HCEC 1CT (cell line): ENCODE data around the gene SREBF1.

ENCODE experiments used
- DNase-seq: peaks from one replicate; pipeline ENCODE4 v3.0.0-alpha.2; 2017

The SREBF1 gene

DNA sequence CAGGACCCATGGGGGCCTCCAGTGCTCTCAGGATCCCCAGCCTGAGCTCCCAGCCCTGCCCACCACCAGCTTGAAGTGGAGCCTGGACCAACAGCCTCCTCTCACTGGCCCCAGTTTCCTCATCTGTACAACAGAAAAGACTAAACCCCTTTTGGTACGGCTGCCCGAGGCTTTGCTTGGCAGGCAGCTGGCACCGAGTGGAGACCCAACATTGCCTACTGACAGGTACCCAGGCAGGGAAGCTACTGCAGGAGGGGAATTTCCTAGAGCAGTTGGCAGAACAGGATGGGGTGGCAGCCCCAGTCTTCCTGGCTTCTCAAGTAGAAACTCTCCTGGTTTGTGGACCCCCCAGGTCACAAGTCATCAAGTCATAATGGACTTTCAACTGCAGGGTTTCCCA lies 14.2 kb downstream of the SREBF1 start:
- no peak for DNase-seq

DNA sequence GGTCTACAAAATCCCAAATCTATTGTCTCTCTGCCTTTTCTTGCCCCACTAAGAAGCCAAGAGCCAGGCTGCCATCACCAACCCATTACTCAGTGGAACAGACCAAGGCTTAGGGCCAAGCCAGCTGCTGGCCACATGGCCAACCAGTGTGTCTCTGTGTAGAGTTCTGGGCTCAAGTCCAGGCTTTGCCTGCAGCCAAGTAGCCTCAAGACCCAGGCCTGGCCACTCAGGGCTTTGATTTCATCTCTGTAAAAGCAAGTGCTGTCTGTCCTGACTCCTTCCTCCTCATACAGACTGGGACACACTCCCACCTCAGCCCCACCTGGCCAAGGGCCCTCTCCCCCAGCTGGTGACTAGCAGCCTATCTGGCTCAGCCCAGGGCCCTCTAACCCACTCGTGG lies 14.6 kb downstream of the SREBF1 start:
- peak; percentile 89 for DNase-seq

DNA sequence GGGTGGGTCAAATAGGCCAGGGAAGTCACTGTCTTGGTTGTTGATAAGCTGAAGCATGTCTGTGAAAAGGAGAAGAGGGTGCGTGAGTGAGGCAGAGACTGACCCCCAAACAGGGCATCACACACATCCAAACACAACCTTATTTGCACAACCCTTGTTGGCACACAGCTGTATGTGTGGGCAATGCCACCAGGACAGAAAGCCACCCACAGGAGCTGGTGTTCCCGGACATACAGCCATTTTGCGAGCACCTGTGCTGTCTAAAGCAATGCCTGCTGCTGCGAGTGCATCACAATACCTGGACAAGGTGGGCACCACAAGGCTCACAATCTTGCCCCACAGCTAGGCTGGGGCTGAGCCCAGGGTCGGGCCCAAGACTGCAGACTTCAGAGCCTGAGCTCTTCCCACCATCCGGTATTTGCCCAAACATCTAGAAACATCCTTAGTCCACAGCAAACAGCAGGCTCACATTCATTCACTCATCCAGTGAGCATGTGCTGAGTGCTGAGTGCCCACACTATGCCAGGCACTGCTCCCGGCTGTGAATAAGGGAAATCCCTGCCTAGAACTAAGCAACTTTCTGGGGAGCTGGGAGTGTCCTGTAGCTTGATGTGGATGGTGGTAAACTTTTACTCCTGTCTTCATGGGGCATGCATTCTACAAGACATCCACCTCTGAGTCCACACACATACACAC lies 16.2 kb downstream of the SREBF1 start:
- no peak for DNase-seq

DNA sequence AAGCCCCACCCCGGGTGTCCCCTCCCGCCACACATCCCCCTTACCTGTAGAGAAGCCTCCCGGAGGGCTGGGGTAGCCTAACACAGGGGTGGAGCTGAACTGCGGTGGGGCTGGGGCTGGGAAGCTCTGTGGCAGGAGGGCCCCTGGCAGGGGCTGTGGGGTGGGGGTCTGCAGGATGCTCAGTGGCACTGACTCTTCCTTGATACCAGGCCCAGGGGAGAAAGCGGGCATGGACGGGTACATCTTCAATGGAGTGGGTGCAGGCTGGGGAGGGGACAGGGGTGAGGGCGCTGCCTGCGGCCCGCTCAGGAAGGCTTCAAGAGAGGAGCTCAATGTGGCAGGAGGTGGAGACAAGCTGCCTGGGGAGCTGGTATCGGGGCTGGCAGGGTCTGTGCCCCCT lies 16.7 kb downstream of the SREBF1 start:
- DNase-seq: no peak

DNA sequence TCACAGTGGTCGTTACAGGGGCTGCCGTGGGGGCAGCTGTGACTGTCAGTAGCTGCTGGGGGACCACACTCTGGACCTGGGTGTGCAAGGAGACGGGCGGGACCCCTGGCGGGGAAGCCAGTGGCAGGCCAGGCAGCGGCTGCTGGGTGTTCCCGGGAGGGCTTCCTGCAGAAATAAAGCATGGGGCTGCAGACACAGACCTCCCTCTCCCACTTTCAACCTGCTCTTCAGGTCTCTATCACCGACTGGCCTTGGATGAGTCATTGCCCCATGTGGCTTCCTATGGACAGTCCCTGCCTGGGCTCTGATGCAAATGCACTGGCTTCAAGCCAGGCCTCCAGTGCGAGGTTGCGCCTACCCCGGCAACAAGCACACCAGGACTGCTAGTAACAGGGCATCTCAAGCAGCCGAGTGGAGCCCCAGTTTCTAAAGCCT lies 17.2 kb downstream of the SREBF1 start:
- DNase-seq: peak; percentile 84

DNA sequence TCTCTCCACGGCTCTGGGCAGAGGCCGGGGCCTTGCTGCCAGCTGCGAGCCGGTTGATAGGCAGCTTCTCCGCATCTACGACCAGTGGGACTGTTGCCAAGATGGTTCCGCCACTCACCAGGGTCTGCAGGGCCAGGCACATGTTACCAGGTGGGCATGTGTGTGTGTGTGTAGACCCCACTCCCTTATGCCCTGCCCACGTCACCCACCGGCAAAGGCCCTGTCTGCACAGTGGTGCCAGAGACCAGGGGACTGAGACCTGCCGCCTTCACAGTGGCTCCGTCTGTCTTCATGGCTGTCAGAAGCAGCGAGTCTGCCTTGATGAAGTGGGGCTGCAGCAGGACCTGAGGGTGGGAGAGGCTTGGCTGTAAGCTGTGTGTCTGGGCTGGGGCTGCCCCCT lies 17.7 kb downstream of the SREBF1 start:
- DNase-seq: no peak

DNA sequence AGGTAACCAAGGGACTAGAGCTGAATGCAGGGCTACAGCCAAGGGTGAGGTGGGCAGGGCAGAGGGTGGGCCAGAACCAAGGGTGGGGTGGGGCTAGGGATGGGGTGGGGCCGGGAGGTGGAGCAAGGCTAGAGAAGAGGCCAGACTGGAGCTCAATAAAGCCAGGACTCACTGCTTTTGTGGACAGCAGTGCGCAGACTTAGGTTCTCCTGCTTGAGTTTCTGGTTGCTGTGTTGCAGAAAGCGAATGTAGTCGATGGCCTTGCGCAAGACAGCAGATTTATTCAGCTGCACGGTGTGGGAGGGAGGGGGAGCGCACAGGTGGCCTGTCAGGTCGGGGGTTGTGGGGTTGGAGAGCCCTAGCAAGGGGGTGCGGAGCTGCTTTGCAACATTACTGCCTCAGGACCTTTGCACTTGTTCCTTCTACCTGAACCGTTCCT lies 18.7 kb downstream of the SREBF1 start:
- DNase-seq: no peak

DNA sequence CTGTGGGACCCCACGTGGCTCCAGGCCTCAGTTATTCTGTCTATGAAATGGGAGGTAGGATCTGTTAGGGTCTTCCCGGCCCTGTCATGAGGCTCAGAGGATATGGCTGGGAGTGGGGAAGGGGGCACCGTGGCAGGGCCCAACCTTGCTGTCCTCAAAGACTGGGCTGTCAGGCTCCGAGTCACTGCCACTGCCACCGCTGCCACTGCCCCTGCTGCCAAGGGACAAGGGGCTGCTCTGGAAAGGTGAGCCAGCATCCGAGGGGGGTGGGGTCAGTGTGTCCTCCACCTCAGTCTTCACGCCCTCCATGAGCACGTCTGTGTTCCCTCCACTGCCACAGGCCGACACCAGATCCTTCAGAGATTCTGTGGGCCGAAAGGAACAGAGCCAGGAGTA lies 19.2 kb downstream of the SREBF1 start:
- DNase-seq: no peak

DNA sequence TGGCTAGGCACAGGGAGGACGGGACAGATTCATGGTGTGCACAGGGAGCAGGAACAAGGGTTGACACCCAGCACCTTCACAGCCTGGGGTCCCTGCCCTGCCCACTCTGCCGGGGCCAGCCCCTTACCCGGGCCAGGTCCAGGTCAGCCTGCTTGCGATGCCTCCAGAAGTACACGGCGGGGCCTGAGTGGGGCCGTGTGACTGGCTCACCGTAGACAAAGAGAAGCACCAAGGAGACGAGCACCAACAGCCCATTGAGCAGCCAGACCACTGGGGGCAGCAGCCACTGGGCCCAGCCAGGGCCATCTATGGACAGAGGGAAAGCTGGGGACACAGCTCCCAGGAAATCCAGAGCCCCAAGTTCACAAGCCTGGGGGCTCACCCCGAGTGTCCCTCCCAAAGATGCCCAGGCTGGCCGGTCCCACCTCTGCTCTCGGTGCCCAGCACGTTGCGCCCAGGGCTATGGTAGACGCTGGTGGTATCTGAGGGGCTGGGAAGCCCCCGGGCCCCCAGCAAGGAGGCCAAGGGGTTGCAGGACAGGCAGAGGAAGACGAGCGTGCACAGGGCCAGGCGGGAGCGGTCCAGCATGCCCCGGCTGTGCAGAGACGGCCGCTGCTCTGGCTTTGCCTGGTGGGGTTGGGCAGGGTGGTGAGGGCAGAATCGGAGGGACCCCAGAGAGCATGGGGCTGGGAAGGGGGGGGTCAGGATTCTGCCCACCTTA lies 19.8 kb downstream of the SREBF1 start:
- DNase-seq: no peak

DNA sequence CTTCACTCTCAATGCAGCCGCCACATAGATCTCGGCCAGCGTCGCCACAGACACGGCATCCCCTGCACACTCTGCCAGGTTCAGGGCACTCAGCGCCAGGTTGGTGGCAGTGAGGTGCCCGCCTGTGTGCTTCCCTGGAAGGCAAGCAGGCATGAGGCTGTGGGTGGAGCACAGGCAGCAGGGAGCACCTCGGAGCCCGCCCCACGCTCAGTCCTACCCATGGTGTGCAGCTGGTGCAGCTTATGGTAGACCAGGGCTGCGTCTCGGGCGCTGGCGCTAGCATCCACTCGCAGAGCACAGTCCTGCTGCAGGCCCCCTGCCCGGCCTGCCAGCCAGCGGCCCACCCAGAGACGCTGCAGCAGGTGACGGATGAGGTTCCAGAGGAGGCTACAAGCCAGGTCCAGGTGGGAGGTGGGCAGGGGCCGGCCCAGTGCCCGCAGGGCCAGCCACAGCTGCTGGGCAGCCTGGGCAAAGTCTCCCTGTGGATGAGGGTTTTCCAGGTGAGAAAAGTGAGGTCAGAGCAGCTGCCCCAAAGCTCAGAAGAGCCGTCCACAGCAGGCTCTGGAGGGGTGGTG lies 20.5 kb downstream of the SREBF1 start:
- DNase-seq: no peak

DNA sequence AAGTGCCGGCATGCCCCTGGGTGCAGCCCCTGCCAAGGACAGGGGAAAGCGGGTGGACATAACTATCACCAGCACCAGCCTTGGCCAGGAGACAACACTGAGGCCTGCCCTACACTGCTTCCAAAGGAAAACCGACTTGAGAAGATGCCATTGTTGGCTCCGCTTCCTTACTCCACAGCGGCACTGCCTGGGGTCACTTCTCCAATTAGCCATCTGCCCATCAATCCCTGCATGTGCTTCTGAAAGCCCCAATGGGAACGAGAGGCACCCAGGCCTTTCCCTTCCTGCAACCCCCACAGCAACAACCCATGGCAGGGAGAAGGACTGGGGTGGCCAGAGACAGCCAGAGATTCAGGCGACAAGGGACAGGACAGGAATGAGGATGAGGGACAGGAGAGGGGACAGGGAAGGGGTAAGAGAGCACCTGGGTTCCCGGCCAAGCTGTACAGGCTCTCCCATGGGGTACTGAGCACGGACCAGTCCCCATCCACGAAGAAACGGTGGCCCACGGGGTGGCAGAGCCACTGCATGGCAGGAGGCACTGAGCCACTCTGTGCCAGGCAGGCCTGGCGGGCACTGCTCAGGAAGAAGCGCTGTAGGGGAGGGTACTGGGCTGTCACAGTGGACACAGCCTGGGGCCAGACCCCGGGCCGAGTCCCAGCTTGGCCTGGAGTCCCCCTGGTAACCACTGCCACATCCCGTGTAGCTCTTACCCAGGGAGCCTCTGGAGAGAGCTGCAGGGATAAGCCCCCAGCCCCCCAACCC lies 21.2 kb downstream of the SREBF1 start:
- DNase-seq: no peak

DNA sequence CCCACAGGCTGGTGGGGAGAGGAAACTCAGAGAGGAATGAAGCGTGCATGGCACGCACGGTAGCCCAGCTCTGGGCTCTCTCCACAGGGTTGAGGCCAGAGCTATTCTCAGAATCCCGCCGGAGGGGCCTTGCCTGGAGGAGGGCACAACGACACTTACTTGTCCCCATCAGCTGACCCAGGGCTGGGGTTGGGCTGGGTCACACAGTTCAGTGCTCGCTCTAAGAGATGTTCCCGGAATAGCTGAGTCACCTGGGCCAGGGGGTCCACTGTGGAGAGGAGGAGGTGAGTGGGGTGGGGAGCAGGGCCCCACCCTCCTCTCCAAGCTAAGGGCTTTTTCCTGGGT lies 21.8 kb downstream of the SREBF1 start:
- DNase-seq: no peak

DNA sequence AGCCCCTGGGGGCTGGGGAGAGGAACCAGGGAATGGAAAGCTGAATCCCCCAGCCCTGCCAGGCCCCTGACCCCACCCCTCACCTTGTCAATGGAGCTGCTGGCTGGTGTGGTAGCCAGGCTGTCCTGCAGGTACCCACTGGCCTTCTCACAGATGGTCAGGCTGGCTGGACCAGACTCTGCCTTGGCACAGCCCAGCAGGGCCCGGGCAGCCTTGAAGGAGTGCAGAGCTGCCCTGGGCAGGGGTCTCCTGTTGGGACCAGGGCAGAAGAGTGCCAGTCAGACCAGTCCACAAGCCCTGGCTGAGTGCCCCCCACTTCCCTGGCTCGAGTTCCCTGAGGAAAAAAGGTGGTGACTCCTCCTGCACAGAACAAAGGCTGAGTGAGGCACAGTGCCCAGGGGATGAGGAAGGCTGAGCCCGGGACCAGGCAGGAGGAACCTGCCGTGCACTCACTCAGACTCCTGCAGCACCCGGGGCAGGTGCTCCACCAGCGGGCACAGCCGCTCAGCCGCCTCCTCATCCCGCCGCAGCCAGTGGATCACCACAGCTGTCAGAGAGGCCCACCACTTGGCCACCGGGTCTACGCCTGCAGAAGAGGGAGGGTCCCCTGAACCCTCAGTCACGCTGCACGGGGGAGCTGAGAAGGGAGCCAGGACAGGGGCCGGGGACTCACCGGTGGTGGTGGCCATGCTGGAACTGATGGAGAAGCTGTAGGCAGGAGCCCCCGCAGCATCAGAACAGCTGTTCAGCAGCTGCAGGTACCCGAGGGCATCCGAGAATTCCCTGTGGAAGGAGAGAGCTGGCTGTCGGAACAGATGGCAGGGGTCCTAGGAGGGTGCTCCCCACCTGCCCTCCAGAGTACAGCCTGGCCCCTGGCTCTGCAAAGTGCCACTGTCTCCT lies 22.4 kb downstream of the SREBF1 start:
- DNase-seq: no peak

DNA sequence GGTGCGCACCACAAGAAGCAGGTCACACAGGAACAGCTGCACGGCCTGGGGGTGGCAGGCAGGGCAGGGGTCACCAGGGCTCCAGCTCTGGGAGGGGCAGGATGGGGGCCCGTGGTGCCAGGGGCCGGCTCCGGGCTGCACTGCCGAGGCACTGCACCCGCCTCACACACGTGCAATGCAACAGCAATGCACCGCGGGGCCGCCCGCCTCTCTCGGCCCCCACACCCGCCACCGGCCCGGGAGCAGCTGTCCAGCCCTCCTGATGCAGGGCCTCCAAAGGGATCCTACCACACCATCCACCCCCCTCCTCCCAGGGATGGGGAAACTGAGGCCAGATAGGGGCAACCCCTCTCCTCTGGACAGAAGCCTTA lies 23.1 kb downstream of the SREBF1 start:
- no peak for DNase-seq

DNA sequence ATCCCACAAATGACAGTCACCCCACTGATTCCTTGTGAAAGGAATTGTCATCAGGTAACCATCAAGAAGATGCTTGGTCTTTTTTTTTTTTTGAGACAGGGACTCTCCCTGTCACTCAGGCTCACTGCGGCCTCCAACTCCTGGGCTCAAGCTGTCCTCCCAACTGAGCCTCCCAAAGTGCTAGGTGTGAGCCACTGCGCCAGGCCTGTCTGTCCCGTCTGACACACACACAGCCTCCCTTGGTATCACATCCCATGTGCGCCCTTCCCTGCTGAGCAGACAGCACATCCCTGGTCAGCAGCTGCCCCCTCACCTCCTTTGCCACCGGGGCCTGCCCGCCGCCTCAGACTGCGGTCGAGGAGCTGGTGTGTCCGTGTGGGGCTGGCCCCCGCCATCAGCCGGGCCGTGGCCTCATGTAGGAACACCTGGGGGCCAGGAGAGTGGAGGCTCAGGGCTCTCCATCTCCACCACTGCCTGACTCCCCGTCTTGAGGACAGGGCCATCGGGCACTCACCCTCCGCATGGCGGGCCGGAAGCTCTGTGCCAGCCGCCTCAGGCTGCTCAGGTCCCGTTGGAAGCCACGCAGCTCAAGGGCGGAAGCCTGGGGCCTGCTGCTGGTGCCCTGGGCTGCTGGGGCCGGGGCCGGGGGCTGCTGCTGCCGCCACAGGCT lies 23.6 kb downstream of the SREBF1 start:
- DNase-seq: no peak

DNA sequence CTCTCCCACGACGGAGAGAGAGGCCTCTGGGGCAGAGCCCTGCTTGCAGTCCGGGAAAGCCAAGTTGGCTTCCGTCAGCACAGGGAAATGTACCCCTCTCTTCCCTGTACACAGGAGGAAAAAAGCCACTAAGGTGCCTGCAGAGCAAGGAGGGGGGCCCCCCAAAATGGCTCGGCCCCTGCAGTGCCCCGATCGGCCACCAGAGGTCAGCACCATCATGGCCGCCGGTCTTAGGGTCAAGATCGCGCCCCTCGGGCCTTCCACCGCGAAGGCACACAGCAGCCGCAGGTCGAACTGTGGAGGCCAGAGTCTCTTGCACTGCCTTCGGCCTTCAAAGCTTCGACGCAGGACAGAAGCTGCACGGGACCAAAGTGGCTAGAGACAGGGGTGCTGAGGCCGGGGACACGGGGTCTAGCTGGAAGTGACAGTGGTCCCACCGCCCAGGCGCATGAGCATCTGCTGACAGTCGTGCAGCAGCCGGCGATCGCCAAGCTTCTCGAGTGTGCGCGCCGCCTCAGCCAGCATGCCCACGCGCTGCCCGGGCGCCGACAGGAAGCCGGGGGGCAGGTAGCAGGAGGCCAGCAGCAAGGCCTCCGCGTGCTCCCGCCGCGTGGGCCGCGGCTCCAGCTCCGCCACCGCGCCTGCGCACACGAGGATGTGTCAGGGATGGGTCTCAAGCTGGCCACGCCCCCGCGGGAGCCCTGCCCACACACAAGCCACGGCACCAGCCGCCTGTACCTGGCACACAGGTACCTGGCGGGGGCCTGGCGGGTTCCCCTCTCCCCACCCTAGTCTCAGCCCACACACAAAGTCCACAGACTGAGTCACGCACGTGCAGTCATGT lies 24.4 kb downstream of the SREBF1 start:
- peak; percentile 25 for DNase-seq

DNA sequence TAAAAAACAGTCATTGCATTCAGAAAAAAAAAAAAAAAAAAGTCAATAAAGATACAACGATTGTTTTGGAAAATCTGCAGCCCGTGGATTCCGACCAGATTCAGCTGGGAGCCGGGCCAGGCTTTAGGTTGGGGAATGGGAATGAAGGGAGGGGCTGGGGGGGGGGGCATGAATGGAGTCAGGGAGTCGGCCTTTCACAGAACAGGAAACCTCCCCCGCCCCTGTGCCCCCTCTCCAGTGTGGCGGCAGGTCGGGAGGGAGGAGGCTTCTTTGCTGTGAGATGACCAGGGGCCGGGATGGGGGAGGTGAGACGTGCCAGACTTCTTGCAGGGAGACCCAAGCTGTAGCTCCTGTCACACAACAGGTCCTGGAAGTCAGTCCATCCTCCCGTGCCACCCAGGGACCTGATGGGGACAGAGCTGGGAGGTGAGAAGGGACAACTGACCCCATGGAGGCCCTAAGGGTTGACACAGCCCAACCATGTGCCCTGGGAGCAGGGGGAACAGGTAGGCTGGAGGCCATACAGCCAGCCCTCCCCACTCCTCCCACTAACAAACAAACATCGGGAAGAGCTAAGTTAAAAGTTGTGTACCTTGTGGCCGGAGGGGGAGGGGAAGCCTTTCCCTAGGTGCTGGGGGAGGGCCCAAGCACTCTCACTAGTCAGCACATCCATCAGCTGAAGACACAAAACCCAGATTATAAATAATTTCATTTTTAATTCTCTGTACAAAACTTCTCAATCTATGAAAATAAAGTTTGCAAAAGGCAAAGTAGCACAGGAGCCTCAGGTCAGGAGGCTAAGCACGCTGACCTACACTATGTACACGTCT lies 25.2 kb downstream of the SREBF1 start:
- no peak for DNase-seq

DNA sequence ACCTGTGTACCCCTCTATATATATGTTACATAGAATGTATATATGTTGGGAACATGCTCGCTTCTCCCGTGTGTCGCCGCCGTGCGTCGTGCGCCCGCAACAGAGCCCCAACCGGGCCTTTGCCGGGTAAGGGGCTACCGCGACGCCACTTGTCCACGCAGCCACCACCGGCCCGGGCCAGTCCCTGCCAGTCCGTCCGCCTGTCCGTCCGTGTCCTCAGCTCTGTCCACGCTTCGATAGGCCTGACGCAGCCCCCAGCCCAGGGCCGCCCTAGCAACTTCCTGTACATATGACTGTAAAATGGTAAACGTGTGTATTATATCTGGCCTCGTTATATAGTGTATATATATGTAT lies 25.9 kb downstream of the SREBF1 start:
- DNase-seq: no peak

DNA sequence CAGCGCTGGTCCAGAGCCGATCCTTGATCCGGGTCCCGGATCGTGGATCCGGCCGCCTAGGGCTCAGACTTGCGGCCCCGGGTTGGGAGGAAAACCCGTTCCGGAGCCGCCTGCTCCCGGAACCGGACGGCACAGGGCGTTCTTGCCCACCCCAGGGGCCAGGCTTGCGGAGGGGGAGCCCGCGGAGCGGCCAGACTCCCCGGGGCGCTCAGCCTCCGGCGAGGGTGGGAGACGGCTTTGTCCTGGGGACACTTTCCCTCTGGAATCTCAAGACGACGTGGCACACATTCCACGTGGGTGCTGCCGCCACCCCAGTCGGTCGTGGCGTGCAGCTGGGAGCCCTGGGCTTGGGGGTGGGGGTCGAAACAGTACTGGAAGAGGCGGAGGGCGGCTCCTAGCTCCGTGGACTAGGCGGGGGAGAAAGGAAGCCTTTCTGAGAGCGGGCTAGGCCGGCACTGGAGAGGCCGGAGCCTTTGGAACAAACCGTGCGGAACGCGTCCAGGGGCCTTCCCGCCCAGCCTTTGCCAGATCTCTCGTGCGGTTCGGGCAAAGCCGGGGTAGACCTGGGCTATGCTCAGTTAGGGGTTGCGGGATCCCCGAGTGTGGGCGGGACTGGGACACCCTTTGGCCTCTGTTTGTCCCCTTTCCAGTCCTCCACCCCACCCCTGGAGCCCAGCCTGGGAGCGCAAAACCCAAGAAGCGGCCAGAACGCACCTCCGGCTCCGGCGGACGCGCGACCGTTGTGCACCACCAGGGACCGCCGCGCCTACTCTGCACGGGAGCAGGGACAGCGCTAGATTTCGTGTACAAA lies 26.5 kb downstream of the SREBF1 start:
- DNase-seq: no peak
